MM.1S (cell line): ENCODE results near the gene ANAPC5.
A peak's percentile ranks its signal among the peaks of the same experiment; 100 is the strongest.
"Not testable (repeated sequence)": the region's sequence is repeated elsewhere in the genome, so short reads cannot be mapped to it uniquely, and the experiment has no call there.

ENCODE experiments used
- DNase-seq: peaks from one replicate; pipeline ENCODE4 v3.0.0-alpha.2; 2015
- H2AFZ ChIP-seq: fragments of 300-600 bp; sonication (generic); 2 replicates; pipeline ENCODE4 v1.6.0; 2016; ENCODE audit warnings: antibody characterized with exemption, low read length
- H3F3A ChIP-seq: fragments of 300-600 bp; sonication (generic); 2 replicates; pipeline ENCODE4 v1.6.1; 2016; ENCODE audit warnings: mild to moderate bottlenecking, antibody characterized with exemption, low read length, moderate library complexity, mixed read lengths; ENCODE audit not compliant: insufficient read depth
- H3K27ac ChIP-seq: fragments of 300-600 bp; sonication (generic); 2 replicates; pipeline ENCODE4 v1.5.1; 2016; ENCODE audit warnings: mild to moderate bottlenecking, low read length
- H3K27me3 ChIP-seq: fragments of 300-600 bp; sonication (generic); replicated peaks from 2 replicates; pipeline ENCODE4 v1.6.0; 2016; ENCODE audit warnings: low read length; ENCODE audit not compliant: insufficient read depth
- H3K36me3 ChIP-seq: fragments of 300-600 bp; sonication (generic); replicated peaks from 2 replicates; pipeline ENCODE4 v1.6.1; 2016; ENCODE audit warnings: mild to moderate bottlenecking, low read length, mixed read lengths; ENCODE audit not compliant: insufficient read depth
- H3K4me1 ChIP-seq: fragments of 300-600 bp; sonication (generic); 2 replicates; pipeline ENCODE4 v1.6.1; 2016; ENCODE audit warnings: low read length, mixed read lengths
- H3K4me2 ChIP-seq: fragments of 300-600 bp; sonication (generic); 2 replicates; pipeline ENCODE4 v1.6.0; 2016; ENCODE audit warnings: low read depth, low read length
- H3K4me3 ChIP-seq: fragments of 300-600 bp; sonication (generic); 2 replicates; pipeline ENCODE4 v1.5.1; 2016; ENCODE audit warnings: low read length, mixed read lengths
- H3K79me2 ChIP-seq: fragments of 300-600 bp; sonication (generic); 2 replicates; pipeline ENCODE4 v1.6.1; 2016; ENCODE audit warnings: mixed run types, low read length, mixed read lengths
- H3K9ac ChIP-seq: fragments of 300-600 bp; sonication (generic); 2 replicates; pipeline ENCODE4 v1.6.1; 2016; ENCODE audit warnings: low read length, mixed read lengths
- H3K9me2 ChIP-seq: fragments of 300-600 bp; sonication (generic); replicated peaks from 2 replicates; pipeline ENCODE4 v1.6.1; 2016; ENCODE audit warnings: mild to moderate bottlenecking, low read length, mixed read lengths; ENCODE audit not compliant: insufficient read depth
- H3K9me3 ChIP-seq: fragments of 300-600 bp; sonication (generic); replicated peaks from 2 replicates; pipeline ENCODE4 v1.6.1; 2016; ENCODE audit warnings: mild to moderate bottlenecking, low read length, mixed read lengths; ENCODE audit not compliant: insufficient read depth
- H4K20me1 ChIP-seq: fragments of 300-600 bp; sonication (generic); 2 replicates; pipeline ENCODE4 v1.6.1; 2016; ENCODE audit warnings: mild to moderate bottlenecking, low read length, moderate library complexity, mixed read lengths; ENCODE audit not compliant: insufficient read depth
- CTCF ChIP-seq: fragments of 300-600 bp; sonication (generic); IDR thresholded peaks from 2 replicates; pipeline ENCODE4 v1.5.1; 2016; ENCODE audit warnings: antibody characterized with exemption, low read length, mixed read lengths
- EZH2 ChIP-seq: fragments of 300-600 bp; sonication (generic); optimal IDR thresholded peaks from 2 replicates; pipeline ENCODE3; 2017; ENCODE audit warnings: low read depth, mild to moderate bottlenecking, antibody characterized with exemption, low read length, mixed read lengths
- EZH2phosphoT487 ChIP-seq: fragments of 300-600 bp; sonication (generic); IDR thresholded peaks from 2 replicates; pipeline ENCODE4 v1.6.1; 2018; ENCODE audit warnings: antibody characterized with exemption, low read length

The ANAPC5 gene

GRCh38 chr12:121299662-121300061 lies 52.5 kb downstream of the ANAPC5 start:
- Histone ChIP-seq H3K36me3 (no peaks in the 10 kb centered on the region), H3K4me3 (no peak overlapping the region), H3K9me2 (no peaks in the 10 kb centered on the region), H3K9me3 (no peaks in the 10 kb centered on the region), H2AFZ (no peak overlapping the region), H3K9ac (no peak overlapping the region), H3K4me2 (peak overlapping the region; percentile 21; the same call in 1 of the 2 replicates), H3K4me1 (peaks cover 11% of the 10 kb centered on the region), H3K27ac (no peak overlapping the region), H3F3A (peaks cover 11% of the 10 kb centered on the region), H4K20me1 (no peaks in the 10 kb centered on the region), H3K79me2 (peaks cover 17% of the 10 kb centered on the region), H3K27me3 (no peaks in the 10 kb centered on the region)
- no peak for DNase-seq
- TF ChIP-seq EZH2 (no peak), EZH2phosphoT487 (no peak), CTCF (no peak)

- H3K9ac ChIP-seq, H3K9me2 ChIP-seq, H4K20me1 ChIP-seq, H3K9me3 ChIP-seq, H3K27me3 ChIP-seq, H3K36me3 ChIP-seq, H2AFZ ChIP-seq, H3K27ac ChIP-seq, H3K4me2 ChIP-seq, DNase-seq, H3K4me3 ChIP-seq: not testable (repeated sequence)
- peaks cover 13% of the 10 kb centered on the region for H3F3A ChIP-seq
- peaks cover 11% of the 10 kb centered on the region for H3K4me1 ChIP-seq
- H3K79me2 ChIP-seq: peaks cover 30% of the 10 kb centered on the region
These were observed 53.8 kb downstream of the ANAPC5 start for GRCh38 chr12:121298411-121298810.

- Histone ChIP-seq H3K27me3 (no peaks in the 10 kb centered on the region), H3K9me3 (no peaks in the 10 kb centered on the region), H3K4me2 (peak overlapping the region; percentile 91), H3K27ac (peak overlapping the region; percentile 67; the same call in 1 of the 2 replicates), H3K79me2 (peaks cover 35% of the 10 kb centered on the region), H3F3A (peaks cover 16% of the 10 kb centered on the region), H3K4me3 (peak overlapping the region; percentile 67), H4K20me1 (no peaks in the 10 kb centered on the region), H2AFZ (peak overlapping the region; percentile 86), H3K4me1 (peaks cover 13% of the 10 kb centered on the region), H3K9me2 (no peaks in the 10 kb centered on the region), H3K36me3 (no peaks in the 10 kb centered on the region), H3K9ac (peak overlapping the region; percentile 58)
- no peak for TF ChIP-seq CTCF
- no peak for TF ChIP-seq EZH2
- TF ChIP-seq EZH2phosphoT487: no peak
- peak; percentile 27 for DNase-seq
These were observed 54.7 kb downstream of the ANAPC5 start for GRCh38 chr12:121297435-121297991.
